GM23338 (cell line): Measurements from ENCODE around the gene CAV2. TPM values are rescaled to one million over a fixed set of nuclear protein-coding genes. Genes with fewer than 3 reads are reported as not detected.

Experiments
- ATAC-seq: fragments of 200-7000 bp; cut with Tn5 transposase; 3 replicates; pipeline ENCODE4 v1.9.1; 2020
- DNase-seq: peaks from one replicate; pipeline ENCODE4 v3.0.0-alpha.2; 2015; ENCODE audit warnings: low spot score
- H2AFZ ChIP-seq: fragments of 200-600 bp; sonication (generic); 2 replicates; pipeline ENCODE4 v1.8.0; 2016; ENCODE audit warnings: antibody characterized with exemption, mild to moderate bottlenecking, moderate library complexity
- H3F3A ChIP-seq: fragments of 200-600 bp; sonication (generic); replicated peaks from 2 replicates; pipeline ENCODE4 v1.8.0; 2017; ENCODE audit warnings: antibody characterized with exemption, mixed run types, low read depth
- H3K27ac ChIP-seq: fragments of 200-600 bp; sonication (generic); 2 replicates; pipeline ENCODE4 v1.6.1; 2016; ENCODE audit warnings: low read depth
- H3K27me3 ChIP-seq: fragments of 200-600 bp; sonication (generic); 2 replicates; pipeline ENCODE4 v1.8.0; 2016; ENCODE audit warnings: mild to moderate bottlenecking, mixed run types, moderate library complexity; ENCODE audit not compliant: insufficient read depth
- H3K36me3 ChIP-seq: fragments of 200-600 bp; sonication (generic); 2 replicates; pipeline ENCODE4 v1.8.0; 2016; ENCODE audit warnings: mild to moderate bottlenecking; ENCODE audit not compliant: insufficient read depth
- H3K4me1 ChIP-seq: fragments of 200-600 bp; sonication (generic); 2 replicates; pipeline ENCODE4 v1.8.0; 2016; ENCODE audit warnings: mild to moderate bottlenecking, moderate library complexity; ENCODE audit not compliant: insufficient read depth
- H3K4me2 ChIP-seq: fragments of 200-600 bp; sonication (generic); 2 replicates; pipeline ENCODE4 v1.7.1; 2017; ENCODE audit warnings: mixed run types
- H3K4me3 ChIP-seq: fragments of 200-600 bp; sonication (generic); 2 replicates; pipeline ENCODE4 v1.6.1; 2016; ENCODE audit warnings: mixed run types
- H3K79me2 ChIP-seq: fragments of 200-600 bp; sonication (generic); replicated peaks from 2 replicates; pipeline ENCODE4 v1.8.0; 2017; ENCODE audit warnings: mild to moderate bottlenecking; ENCODE audit not compliant: insufficient read depth
- H3K9me2 ChIP-seq: fragments of 200-600 bp; sonication (generic); 2 replicates; pipeline ENCODE4 v1.8.0; 2017; ENCODE audit not compliant: insufficient read depth
- H4K20me1 ChIP-seq: fragments of 200-600 bp; sonication (generic); replicated peaks from 2 replicates; pipeline ENCODE4 v1.8.0; 2017; ENCODE audit warnings: mild to moderate bottlenecking; ENCODE audit not compliant: insufficient read depth
- H3K27ac Mint-ChIP-seq: 2 replicates; pipeline ENCODE4 v1.8.0; 2020; ENCODE audit warnings: inconsistent platforms, mild to moderate bottlenecking, moderate library complexity, mixed read lengths
- H3K27me3 Mint-ChIP-seq: 3 replicates; pipeline ENCODE4 v1.8.0; 2022; ENCODE audit warnings: low read depth, mild to moderate bottlenecking, moderate library complexity, mixed read lengths, inconsistent platforms; ENCODE audit not compliant: insufficient read depth, poor library complexity
- H3K36me3 Mint-ChIP-seq: 3 replicates; pipeline ENCODE4 v1.8.0; 2021; ENCODE audit warnings: low read depth, mild to moderate bottlenecking, inconsistent platforms, moderate library complexity, mixed read lengths
- H3K4me1 Mint-ChIP-seq: 3 replicates; pipeline ENCODE4 v1.8.0; 2020; ENCODE audit warnings: mild to moderate bottlenecking, inconsistent platforms, mixed read lengths
- H3K4me3 Mint-ChIP-seq: 3 replicates; pipeline ENCODE4 v1.8.0; 2021; ENCODE audit warnings: moderate library complexity, mild to moderate bottlenecking, inconsistent platforms, mixed read lengths
- H3K9me3 Mint-ChIP-seq: 3 replicates; pipeline ENCODE4 v1.8.0; 2020; ENCODE audit warnings: moderate library complexity, mild to moderate bottlenecking, inconsistent platforms, mixed read lengths
- CREB1 ChIP-seq: fragments of 250-450 bp; sonication (Bioruptor Pico); IDR thresholded peaks from 2 replicates; pipeline ENCODE4 v1.5.0; 2020; ENCODE audit warnings: low read depth, mild to moderate bottlenecking, moderate library complexity
- EZH2phosphoT487 ChIP-seq: fragments of 200-600 bp; sonication (generic); IDR thresholded peaks from one replicate; pipeline ENCODE4 v1.8.1; 2018; ENCODE audit warnings: antibody characterized with exemption; ENCODE audit not compliant: unreplicated experiment
- JUNB ChIP-seq: IDR thresholded peaks from one replicate; pipeline ENCODE4 v1.6.1; 2016; ENCODE audit warnings: antibody characterized with exemption; ENCODE audit not compliant: unreplicated experiment
- NANOG ChIP-seq: IDR thresholded peaks from 2 replicates; pipeline ENCODE4 v1.6.1; 2016; ENCODE audit warnings: antibody characterized with exemption, borderline replicate concordance
- POLR2AphosphoS5 ChIP-seq: IDR thresholded peaks from 2 replicates; pipeline ENCODE4 v1.6.1; 2016; ENCODE audit warnings: antibody characterized with exemption, low read depth
- STAT1 ChIP-seq: IDR thresholded peaks from one replicate; pipeline ENCODE4 v1.6.1; 2016; ENCODE audit warnings: antibody characterized with exemption; ENCODE audit not compliant: unreplicated experiment
- ZNF331 ChIP-seq: fragments of 250-450 bp; sonication (Bioruptor Pico); IDR thresholded peaks from 2 replicates; pipeline ENCODE4 v1.5.0; 2020; ENCODE audit warnings: low read depth, mild to moderate bottlenecking, moderate library complexity
- polyA plus RNA-seq: library from polyadenylated mRNA; unstranded; fragments of >200 nt; fragmentation: Nextera tagmentation; extraction: Ambion mirVana; gene quantifications from 2 replicates; pipeline ENCODE4 v1.2.1, GENCODE V29; 2016
- total RNA-seq: library from RNA; depleted of rRNA; stranded (reverse); fragments of >200 nt; shearing (Covaris generic); gene quantifications from 2 replicates; pipeline ENCODE4 v1.2.3, GENCODE V29; 2014
- TF ChIP-seq, protein P1 (sequence below), 2 experiments: fragments of 200-600 bp in 1 of 2; sonication (generic) in 1 of 2; conservative IDR thresholded peaks; 2 replicates each; pipeline versions ENCODE4 v1.5.1 to v1.6.1; 2016 to 2017; ENCODE audit warnings: antibody characterized with exemption in 2 of 2, low read depth in 2 of 2, mild to moderate bottlenecking in 2 of 2, moderate library complexity in 1 of 2
- TF ChIP-seq, protein P2 (sequence below): IDR thresholded peaks from one replicate; pipeline ENCODE4 v1.6.1; 2018; ENCODE audit warnings: antibody characterized with exemption; ENCODE audit not compliant: unreplicated experiment
- TF ChIP-seq, protein P3 (sequence below): IDR thresholded peaks from 2 replicates; pipeline ENCODE4 v1.6.1; 2016; ENCODE audit warnings: antibody characterized with exemption
- TF ChIP-seq, protein P4 (sequence below): fragments of 250-450 bp; sonication (Bioruptor Pico); IDR thresholded peaks from 2 replicates; pipeline ENCODE4 v1.5.0; 2020; ENCODE audit warnings: mild to moderate bottlenecking, moderate library complexity

CAV2 gene
- total and polyA plus RNA-seq, 2 experiments from 2014 or later: 4.2 to 6.6 TPM

GRCh38 chr7:116551692-116552091 lies 52.2 kb downstream of the CAV2 start (continued):
- TF ChIP-seq, protein P1, sequence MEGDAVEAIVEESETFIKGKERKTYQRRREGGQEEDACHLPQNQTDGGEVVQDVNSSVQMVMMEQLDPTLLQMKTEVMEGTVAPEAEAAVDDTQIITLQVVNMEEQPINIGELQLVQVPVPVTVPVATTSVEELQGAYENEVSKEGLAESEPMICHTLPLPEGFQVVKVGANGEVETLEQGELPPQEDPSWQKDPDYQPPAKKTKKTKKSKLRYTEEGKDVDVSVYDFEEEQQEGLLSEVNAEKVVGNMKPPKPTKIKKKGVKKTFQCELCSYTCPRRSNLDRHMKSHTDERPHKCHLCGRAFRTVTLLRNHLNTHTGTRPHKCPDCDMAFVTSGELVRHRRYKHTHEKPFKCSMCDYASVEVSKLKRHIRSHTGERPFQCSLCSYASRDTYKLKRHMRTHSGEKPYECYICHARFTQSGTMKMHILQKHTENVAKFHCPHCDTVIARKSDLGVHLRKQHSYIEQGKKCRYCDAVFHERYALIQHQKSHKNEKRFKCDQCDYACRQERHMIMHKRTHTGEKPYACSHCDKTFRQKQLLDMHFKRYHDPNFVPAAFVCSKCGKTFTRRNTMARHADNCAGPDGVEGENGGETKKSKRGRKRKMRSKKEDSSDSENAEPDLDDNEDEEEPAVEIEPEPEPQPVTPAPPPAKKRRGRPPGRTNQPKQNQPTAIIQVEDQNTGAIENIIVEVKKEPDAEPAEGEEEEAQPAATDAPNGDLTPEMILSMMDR (conservative IDR thresholded peaks at IDR 0.05; ENCODE audit: low read depth in 2 of 2): no peak
- no peak for TF ChIP-seq NANOG
- TF ChIP-seq JUNB: no peak

- no peak for DNase-seq
- H3K27ac ChIP-seq: no peak overlapping the region
- no peaks in the 10 kb centered on the region for H3K79me2 ChIP-seq
- no peaks in the 10 kb centered on the region for H3K9me3 Mint-ChIP-seq
- no peak overlapping the region for H3K27ac Mint-ChIP-seq
- no peaks in the 10 kb centered on the region for H3K36me3 ChIP-seq
- no peaks in the 10 kb centered on the region for H4K20me1 ChIP-seq
- H3K27me3 Mint-ChIP-seq: peaks cover 2% of the 10 kb centered on the region
- H3K4me3 Mint-ChIP-seq: no peak overlapping the region
- H3F3A ChIP-seq: no peaks in the 10 kb centered on the region
- no peak overlapping the region for H3K4me2 ChIP-seq
- ATAC-seq: no peak
- H3K4me1 ChIP-seq: no peaks in the 10 kb centered on the region
- no peaks in the 10 kb centered on the region for H3K9me2 ChIP-seq
- H3K36me3 Mint-ChIP-seq: no peaks in the 10 kb centered on the region
- no peaks in the 10 kb centered on the region for H3K4me1 Mint-ChIP-seq
- no peaks in the 10 kb centered on the region for H3K27me3 ChIP-seq
- H3K4me3 ChIP-seq: no peak overlapping the region
- H2AFZ ChIP-seq: no peak overlapping the region
- TF ChIP-seq CREB1 (no peak), POLR2AphosphoS5 (no peak), EZH2phosphoT487 (no peak), ZNF331 (CRISPR knock-in tag) (no peak), STAT1 (no peak)
- TF ChIP-seq, protein P2, sequence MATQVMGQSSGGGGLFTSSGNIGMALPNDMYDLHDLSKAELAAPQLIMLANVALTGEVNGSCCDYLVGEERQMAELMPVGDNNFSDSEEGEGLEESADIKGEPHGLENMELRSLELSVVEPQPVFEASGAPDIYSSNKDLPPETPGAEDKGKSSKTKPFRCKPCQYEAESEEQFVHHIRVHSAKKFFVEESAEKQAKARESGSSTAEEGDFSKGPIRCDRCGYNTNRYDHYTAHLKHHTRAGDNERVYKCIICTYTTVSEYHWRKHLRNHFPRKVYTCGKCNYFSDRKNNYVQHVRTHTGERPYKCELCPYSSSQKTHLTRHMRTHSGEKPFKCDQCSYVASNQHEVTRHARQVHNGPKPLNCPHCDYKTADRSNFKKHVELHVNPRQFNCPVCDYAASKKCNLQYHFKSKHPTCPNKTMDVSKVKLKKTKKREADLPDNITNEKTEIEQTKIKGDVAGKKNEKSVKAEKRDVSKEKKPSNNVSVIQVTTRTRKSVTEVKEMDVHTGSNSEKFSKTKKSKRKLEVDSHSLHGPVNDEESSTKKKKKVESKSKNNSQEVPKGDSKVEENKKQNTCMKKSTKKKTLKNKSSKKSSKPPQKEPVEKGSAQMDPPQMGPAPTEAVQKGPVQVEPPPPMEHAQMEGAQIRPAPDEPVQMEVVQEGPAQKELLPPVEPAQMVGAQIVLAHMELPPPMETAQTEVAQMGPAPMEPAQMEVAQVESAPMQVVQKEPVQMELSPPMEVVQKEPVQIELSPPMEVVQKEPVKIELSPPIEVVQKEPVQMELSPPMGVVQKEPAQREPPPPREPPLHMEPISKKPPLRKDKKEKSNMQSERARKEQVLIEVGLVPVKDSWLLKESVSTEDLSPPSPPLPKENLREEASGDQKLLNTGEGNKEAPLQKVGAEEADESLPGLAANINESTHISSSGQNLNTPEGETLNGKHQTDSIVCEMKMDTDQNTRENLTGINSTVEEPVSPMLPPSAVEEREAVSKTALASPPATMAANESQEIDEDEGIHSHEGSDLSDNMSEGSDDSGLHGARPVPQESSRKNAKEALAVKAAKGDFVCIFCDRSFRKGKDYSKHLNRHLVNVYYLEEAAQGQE: no peak
- TF ChIP-seq, protein P1 (conservative IDR thresholded peaks at IDR 0.05; ENCODE audit: low read depth in 2 of 2): no peak
- TF ChIP-seq, protein P3, sequence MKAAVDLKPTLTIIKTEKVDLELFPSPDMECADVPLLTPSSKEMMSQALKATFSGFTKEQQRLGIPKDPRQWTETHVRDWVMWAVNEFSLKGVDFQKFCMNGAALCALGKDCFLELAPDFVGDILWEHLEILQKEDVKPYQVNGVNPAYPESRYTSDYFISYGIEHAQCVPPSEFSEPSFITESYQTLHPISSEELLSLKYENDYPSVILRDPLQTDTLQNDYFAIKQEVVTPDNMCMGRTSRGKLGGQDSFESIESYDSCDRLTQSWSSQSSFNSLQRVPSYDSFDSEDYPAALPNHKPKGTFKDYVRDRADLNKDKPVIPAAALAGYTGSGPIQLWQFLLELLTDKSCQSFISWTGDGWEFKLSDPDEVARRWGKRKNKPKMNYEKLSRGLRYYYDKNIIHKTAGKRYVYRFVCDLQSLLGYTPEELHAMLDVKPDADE: no peak
- TF ChIP-seq, protein P4, sequence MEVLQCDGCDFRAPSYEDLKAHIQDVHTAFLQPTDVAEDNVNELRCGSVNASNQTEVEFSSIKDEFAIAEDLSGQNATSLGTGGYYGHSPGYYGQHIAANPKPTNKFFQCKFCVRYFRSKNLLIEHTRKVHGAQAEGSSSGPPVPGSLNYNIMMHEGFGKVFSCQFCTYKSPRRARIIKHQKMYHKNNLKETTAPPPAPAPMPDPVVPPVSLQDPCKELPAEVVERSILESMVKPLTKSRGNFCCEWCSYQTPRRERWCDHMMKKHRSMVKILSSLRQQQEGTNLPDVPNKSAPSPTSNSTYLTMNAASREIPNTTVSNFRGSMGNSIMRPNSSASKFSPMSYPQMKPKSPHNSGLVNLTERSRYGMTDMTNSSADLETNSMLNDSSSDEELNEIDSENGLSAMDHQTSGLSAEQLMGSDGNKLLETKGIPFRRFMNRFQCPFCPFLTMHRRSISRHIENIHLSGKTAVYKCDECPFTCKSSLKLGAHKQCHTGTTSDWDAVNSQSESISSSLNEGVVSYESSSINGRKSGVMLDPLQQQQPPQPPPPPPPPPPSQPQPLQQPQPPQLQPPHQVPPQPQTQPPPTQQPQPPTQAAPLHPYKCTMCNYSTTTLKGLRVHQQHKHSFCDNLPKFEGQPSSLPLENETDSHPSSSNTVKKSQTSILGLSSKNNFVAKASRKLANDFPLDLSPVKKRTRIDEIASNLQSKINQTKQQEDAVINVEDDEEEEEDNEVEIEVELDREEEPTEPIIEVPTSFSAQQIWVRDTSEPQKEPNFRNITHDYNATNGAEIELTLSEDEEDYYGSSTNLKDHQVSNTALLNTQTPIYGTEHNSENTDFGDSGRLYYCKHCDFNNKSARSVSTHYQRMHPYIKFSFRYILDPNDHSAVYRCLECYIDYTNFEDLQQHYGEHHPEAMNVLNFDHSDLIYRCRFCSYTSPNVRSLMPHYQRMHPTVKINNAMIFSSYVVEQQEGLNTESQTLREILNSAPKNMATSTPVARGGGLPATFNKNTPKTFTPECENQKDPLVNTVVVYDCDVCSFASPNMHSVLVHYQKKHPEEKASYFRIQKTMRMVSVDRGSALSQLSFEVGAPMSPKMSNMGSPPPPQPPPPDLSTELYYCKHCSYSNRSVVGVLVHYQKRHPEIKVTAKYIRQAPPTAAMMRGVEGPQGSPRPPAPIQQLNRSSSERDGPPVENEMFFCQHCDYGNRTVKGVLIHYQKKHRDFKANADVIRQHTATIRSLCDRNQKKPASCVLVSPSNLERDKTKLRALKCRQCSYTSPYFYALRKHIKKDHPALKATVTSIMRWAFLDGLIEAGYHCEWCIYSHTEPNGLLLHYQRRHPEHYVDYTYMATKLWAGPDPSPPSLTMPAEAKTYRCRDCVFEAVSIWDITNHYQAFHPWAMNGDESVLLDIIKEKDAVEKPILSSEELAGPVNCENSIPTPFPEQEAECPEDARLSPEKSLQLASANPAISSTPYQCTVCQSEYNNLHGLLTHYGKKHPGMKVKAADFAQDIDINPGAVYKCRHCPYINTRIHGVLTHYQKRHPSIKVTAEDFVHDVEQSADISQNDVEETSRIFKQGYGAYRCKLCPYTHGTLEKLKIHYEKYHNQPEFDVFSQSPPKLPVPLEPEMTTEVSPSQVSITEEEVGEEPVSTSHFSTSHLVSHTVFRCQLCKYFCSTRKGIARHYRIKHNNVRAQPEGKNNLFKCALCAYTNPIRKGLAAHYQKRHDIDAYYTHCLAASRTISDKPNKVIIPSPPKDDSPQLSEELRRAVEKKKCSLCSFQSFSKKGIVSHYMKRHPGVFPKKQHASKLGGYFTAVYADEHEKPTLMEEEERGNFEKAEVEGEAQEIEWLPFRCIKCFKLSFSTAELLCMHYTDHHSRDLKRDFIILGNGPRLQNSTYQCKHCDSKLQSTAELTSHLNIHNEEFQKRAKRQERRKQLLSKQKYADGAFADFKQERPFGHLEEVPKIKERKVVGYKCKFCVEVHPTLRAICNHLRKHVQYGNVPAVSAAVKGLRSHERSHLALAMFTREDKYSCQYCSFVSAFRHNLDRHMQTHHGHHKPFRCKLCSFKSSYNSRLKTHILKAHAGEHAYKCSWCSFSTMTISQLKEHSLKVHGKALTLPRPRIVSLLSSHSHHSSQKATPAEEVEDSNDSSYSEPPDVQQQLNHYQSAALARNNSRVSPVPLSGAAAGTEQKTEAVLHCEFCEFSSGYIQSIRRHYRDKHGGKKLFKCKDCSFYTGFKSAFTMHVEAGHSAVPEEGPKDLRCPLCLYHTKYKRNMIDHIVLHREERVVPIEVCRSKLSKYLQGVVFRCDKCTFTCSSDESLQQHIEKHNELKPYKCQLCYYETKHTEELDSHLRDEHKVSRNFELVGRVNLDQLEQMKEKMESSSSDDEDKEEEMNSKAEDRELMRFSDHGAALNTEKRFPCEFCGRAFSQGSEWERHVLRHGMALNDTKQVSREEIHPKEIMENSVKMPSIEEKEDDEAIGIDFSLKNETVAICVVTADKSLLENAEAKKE (CRISPR knock-in tag): no peak
Measured at GRCh38 chr7:116552602-116553001, 53.1 kb downstream of the CAV2 start.
